Measurements from ENCODE around the gene TNFSF8. TPM values are rescaled to one million over a fixed set of nuclear protein-coding genes. Genes with fewer than 3 reads are reported as not detected.

The TNFSF8 gene
- total RNA-seq, 1 experiment from 2014 or later, result not detected

- peaks cover 19% of the 10 kb centered on the region for H3K4me1 Mint-ChIP-seq (ENCODE audit: low read depth, unreplicated experiment)
- CTCF ChIA-PET, result interaction anchor here (1.3 kb wide), 1 partner anchor 44 kb away, joined by 3 read pairs; no protein-coding TSS in a partner anchor
- DNase-seq, result no peak
- no peak overlapping the region for H3K27ac Mint-ChIP-seq (ENCODE audit: unreplicated experiment)
- no peaks in the 10 kb centered on the region for H3K36me3 Mint-ChIP-seq (ENCODE audit: insufficient read depth, unreplicated experiment)
- intact Hi-C loops (cut with micrococcal nuclease; ENCODE audit: unreplicated experiment), result no loop called here
- no TSS peak for BruUV-seq (replicated peaks)
- no peak for TF ChIP-seq CTCF (IDR thresholded peaks at IDR 0.05; ENCODE audit: unreplicated experiment)
- H3K4me3 Mint-ChIP-seq (ENCODE audit: low read depth, unreplicated experiment), result no peak overlapping the region
- no peaks in the 10 kb centered on the region for H3K27me3 Mint-ChIP-seq (ENCODE audit: unreplicated experiment)
- peaks cover 3% of the 10 kb centered on the region for H3K9me3 Mint-ChIP-seq (ENCODE audit: low read depth, unreplicated experiment)
These were observed 75.5 kb downstream of the TNFSF8 start for GRCh38 chr9:114854736-114855355.

- intact Hi-C loops (cut with micrococcal nuclease; ENCODE audit: unreplicated experiment), result no loop called here
- H3K9me3 Mint-ChIP-seq (ENCODE audit: low read depth, unreplicated experiment), result no peaks in the 10 kb centered on the region
- no peaks in the 10 kb centered on the region for H3K36me3 Mint-ChIP-seq (ENCODE audit: insufficient read depth, unreplicated experiment)
- H3K4me3 Mint-ChIP-seq (ENCODE audit: low read depth, unreplicated experiment), result no peak overlapping the region
- H3K27me3 Mint-ChIP-seq (ENCODE audit: unreplicated experiment), result no peaks in the 10 kb centered on the region
- peaks cover 19% of the 10 kb centered on the region for H3K4me1 Mint-ChIP-seq (ENCODE audit: low read depth, unreplicated experiment)
- no peak overlapping the region for H3K27ac Mint-ChIP-seq (ENCODE audit: unreplicated experiment)
- CTCF ChIA-PET, result no interaction called here
- BruUV-seq (replicated peaks), result no TSS peak
- no peak for TF ChIP-seq CTCF (IDR thresholded peaks at IDR 0.05; ENCODE audit: unreplicated experiment)
- DNase-seq, result no peak
These were observed 77.1 kb downstream of the TNFSF8 start for GRCh38 chr9:114853071-114853855.

- no peak for TF ChIP-seq CTCF (IDR thresholded peaks at IDR 0.05; ENCODE audit: unreplicated experiment)
- no peaks in the 10 kb centered on the region for H3K9me3 Mint-ChIP-seq (ENCODE audit: low read depth, unreplicated experiment)
- intact Hi-C loops (cut with micrococcal nuclease; ENCODE audit: unreplicated experiment), result no loop called here
- no TSS peak for BruUV-seq (replicated peaks)
- no peak overlapping the region for H3K27ac Mint-ChIP-seq (ENCODE audit: unreplicated experiment)
- H3K4me1 Mint-ChIP-seq (ENCODE audit: low read depth, unreplicated experiment), result peaks cover 19% of the 10 kb centered on the region
- peak; percentile 4 for DNase-seq
- no peak overlapping the region for H3K4me3 Mint-ChIP-seq (ENCODE audit: low read depth, unreplicated experiment)
- H3K36me3 Mint-ChIP-seq (ENCODE audit: insufficient read depth, unreplicated experiment), result no peaks in the 10 kb centered on the region
- CTCF ChIA-PET, result no interaction called here
- no peaks in the 10 kb centered on the region for H3K27me3 Mint-ChIP-seq (ENCODE audit: unreplicated experiment)
These were observed 78.3 kb downstream of the TNFSF8 start for GRCh38 chr9:114852050-114852594.

GRCh38 chr9:114851306-114851705 lies 79.1 kb downstream of the TNFSF8 start:
- H3K36me3 Mint-ChIP-seq (ENCODE audit: insufficient read depth, unreplicated experiment), result no peaks in the 10 kb centered on the region
- peaks cover 19% of the 10 kb centered on the region for H3K4me1 Mint-ChIP-seq (ENCODE audit: low read depth, unreplicated experiment)
- CTCF ChIA-PET, result no interaction called here
- no peak for TF ChIP-seq CTCF (IDR thresholded peaks at IDR 0.05; ENCODE audit: unreplicated experiment)
- DNase-seq, result no peak
- H3K27ac Mint-ChIP-seq (ENCODE audit: unreplicated experiment), result no peak overlapping the region
- H3K4me3 Mint-ChIP-seq (ENCODE audit: low read depth, unreplicated experiment), result no peak overlapping the region
- H3K9me3 Mint-ChIP-seq (ENCODE audit: low read depth, unreplicated experiment), result no peaks in the 10 kb centered on the region
- BruUV-seq (replicated peaks), result no TSS peak
- intact Hi-C loops (cut with micrococcal nuclease; ENCODE audit: unreplicated experiment), result no loop called here
- H3K27me3 Mint-ChIP-seq (ENCODE audit: unreplicated experiment), result no peaks in the 10 kb centered on the region

Other genes starting within 250 kb of the TNFSF8 start
- not detected in 2 replicates for gene TEX48, start 248.4 kb downstream of the TNFSF8 start, total RNA-seq (2022)
- gene TNFSF15, start 124.6 kb downstream of the TNFSF8 start, total RNA-seq (2022), result 4.9 and 7.5 TPM in 2 replicates
- gene TNC, start 187.6 kb upstream of the TNFSF8 start, total RNA-seq (2022), result 0.29 and 1.0 TPM in 2 replicates